Measurements from ENCODE around the gene IL1RN. TPM values are rescaled to one million over a fixed set of nuclear protein-coding genes. Genes with fewer than 3 reads are reported as not detected.

IL1RN gene
- total and polyA plus RNA-seq, 2 of the 13 experiments (the other 11 are each of a cell fraction or from before 2014, with no cell fraction given) = 21.2 to 101 TPM

- TF ChIP-seq NFKBIZ (CRISPR knock-in tag; IDR thresholded peaks at IDR 0.05) (no peak), ONECUT2 (CRISPR knock-in tag; IDR thresholded peaks at IDR 0.05) (peak; percentile 26; the same call in 1 of the 2 replicates), ZNF530 (CRISPR knock-in tag; IDR thresholded peaks at IDR 0.05; ENCODE audit: low read depth) (no peak), ZNF570 (CRISPR knock-in tag; IDR thresholded peaks at IDR 0.05; ENCODE audit: borderline replicate concordance) (no peak), SIN3A (IDR thresholded peaks at IDR 0.05; ENCODE audit: borderline replicate concordance, low read depth, low read length) (no peak), SP4 (CRISPR knock-in tag; IDR thresholded peaks at IDR 0.05) (no peak), ZNF678 (CRISPR knock-in tag; IDR thresholded peaks at IDR 0.05) (no peak), ZMAT5 (CRISPR knock-in tag; IDR thresholded peaks at IDR 0.05; ENCODE audit: borderline replicate concordance, low read depth) (no peak), FOXP4 (CRISPR knock-in tag; IDR thresholded peaks at IDR 0.05) (peak; percentile 53; the same call in 1 of the 2 replicates), ZBED4 (CRISPR knock-in tag; IDR thresholded peaks at IDR 0.05; ENCODE audit: borderline replicate concordance) (peak; percentile 62; the same call in 1 of the 2 replicates), LBX2 (CRISPR knock-in tag; IDR thresholded peaks at IDR 0.05; ENCODE audit: borderline replicate concordance) (no peak), BCLAF1 (IDR thresholded peaks at IDR 0.05) (no peak), ZBTB21 (CRISPR knock-in tag; IDR thresholded peaks at IDR 0.05) (no peak), RAD21 (CRISPR knock-in tag; IDR thresholded peaks at IDR 0.05) (peak; percentile 33; the same call in 1 of the 2 replicates), TAF1 (CRISPR knock-in tag; IDR thresholded peaks at IDR 0.05) (no peak), CSRNP2 (CRISPR knock-in tag; conservative IDR thresholded peaks at IDR 0.05; ENCODE audit: low read depth) (no peak), FOXA1 (IDR thresholded peaks at IDR 0.05) (no peak; the same call in 1 of the 2 replicates), FOXA1 (CRISPR knock-in tag; IDR thresholded peaks at IDR 0.05) (peak; percentile 82)
Measured at GRCh38 chr2:113088213-113088992, 39.0 kb upstream of the IL1RN start (continued).
